GOT3 (cell line): Measurements from ENCODE around the gene KCNK10.

ENCODE experiments used
- DNase-seq: peaks from one replicate; lab custom pipeline; 2025; ENCODE audit warnings: mixed read lengths; lab: John Stamatoyannopoulos, UW

KCNK10 gene

GRCh38 chr14:88318406-88318805, 4.7 kb downstream of the KCNK10 start:
- no peak for DNase-seq

GRCh38 chr14:88316521-88316920, 6.5 kb downstream of the KCNK10 start:
- DNase-seq = no peak

- DNase-seq = no peak
These were observed 10.8 kb downstream of the KCNK10 start for GRCh38 chr14:88312257-88312656.

GRCh38 chr14:88311780-88312179, 11.3 kb downstream of the KCNK10 start:
- no peak for DNase-seq

- no peak for DNase-seq
These were observed 12.6 kb downstream of the KCNK10 start for GRCh38 chr14:88310449-88310848.

- no peak for DNase-seq
These were observed 13.0 kb downstream of the KCNK10 start for GRCh38 chr14:88310021-88310420.

- DNase-seq = no peak
These were observed 17.3 kb downstream of the KCNK10 start for GRCh38 chr14:88305528-88306322.

- DNase-seq = no peak
These were observed 20.0 kb downstream of the KCNK10 start for GRCh38 chr14:88303041-88303440.

GRCh38 chr14:88301381-88301780, 21.7 kb downstream of the KCNK10 start:
- no peak for DNase-seq

GRCh38 chr14:88300817-88301216, 22.3 kb downstream of the KCNK10 start:
- DNase-seq = no peak

GRCh38 chr14:88299865-88300530, 23.1 kb downstream of the KCNK10 start:
- no peak for DNase-seq

GRCh38 chr14:88297306-88297705, 25.8 kb downstream of the KCNK10 start:
- no peak for DNase-seq

GRCh38 chr14:88296351-88296750, 26.7 kb downstream of the KCNK10 start:
- no peak for DNase-seq

- DNase-seq = no peak
These were observed 33.1 kb downstream of the KCNK10 start for GRCh38 chr14:88289996-88290395.

- DNase-seq = no peak
These were observed 33.8 kb downstream of the KCNK10 start for GRCh38 chr14:88289234-88289633.

- no peak for DNase-seq
These were observed 36.8 kb downstream of the KCNK10 start for GRCh38 chr14:88286309-88286708.

GRCh38 chr14:88281447-88281846, 41.6 kb downstream of the KCNK10 start:
- DNase-seq = no peak

- DNase-seq = no peak
These were observed 46.0 kb downstream of the KCNK10 start for GRCh38 chr14:88276923-88277596.

- no peak for DNase-seq
These were observed 50.4 kb downstream of the KCNK10 start for GRCh38 chr14:88272390-88273269.

- no peak for DNase-seq
These were observed 51.9 kb downstream of the KCNK10 start for GRCh38 chr14:88271205-88271604.

- no peak for DNase-seq
These were observed 52.3 kb downstream of the KCNK10 start for GRCh38 chr14:88270776-88271175.
